ENCODE results near the gene TBL1XR1.
"Not testable (repeated sequence)": the region's sequence is repeated elsewhere in the genome, so short reads cannot be mapped to it uniquely, and the experiment has no call there.

The TBL1XR1 gene

DNA sequence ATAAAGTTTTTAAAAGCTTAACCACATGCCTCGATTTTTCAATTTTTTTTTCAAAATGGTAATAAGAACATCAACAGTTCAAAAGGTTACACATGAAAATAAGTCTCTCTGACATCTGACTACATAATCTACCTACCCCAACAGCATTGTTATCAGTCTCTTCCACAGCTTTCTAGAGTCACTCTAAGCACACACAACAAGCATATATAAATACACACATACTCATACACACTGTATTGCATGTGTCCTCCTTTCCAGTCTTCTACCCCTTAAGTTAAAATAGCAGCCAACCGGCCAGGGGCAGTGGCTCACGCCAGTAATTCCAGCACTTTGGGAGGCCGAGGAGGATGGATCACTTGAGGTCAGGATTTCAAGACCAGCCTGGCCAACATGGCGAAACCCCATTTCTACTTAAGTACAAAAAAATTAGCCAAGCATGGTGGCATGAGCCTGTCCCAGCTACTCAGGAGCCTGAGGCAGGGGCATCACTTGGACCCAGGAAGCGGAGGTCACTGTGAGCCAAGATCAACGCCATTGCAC, 12.2 kb downstream of the TBL1XR1 start:
- H3K79me2 ChIP-seq (ENCODE audit: insufficient read depth, low read length): peaks cover 100% of the 10 kb centered on the region
- H3K9ac ChIP-seq (ENCODE audit: low read length): peak overlapping the region; percentile 8
- H3K4me2 ChIP-seq (ENCODE audit: low read depth, low read length, poor library complexity, severe bottlenecking): peak overlapping the region; percentile 52
- H3K9me3 ChIP-seq (ENCODE audit: insufficient read depth, low read length): no peaks in the 10 kb centered on the region
- H2AFZ ChIP-seq (ENCODE audit: low read depth, low read length, severe bottlenecking): no peak overlapping the region
- H3F3A ChIP-seq (ENCODE audit: insufficient read depth): peaks cover 48% of the 10 kb centered on the region
- H3K36me3 ChIP-seq (ENCODE audit: low read length): no peaks in the 10 kb centered on the region; the same call in 1 of the 2 replicates
- H3K27ac ChIP-seq (ENCODE audit: low read depth, low read length): peak overlapping the region; percentile 52
- H4K20me1 ChIP-seq (ENCODE audit: low read depth, low read length): peaks cover 25% of the 10 kb centered on the region; the same call in 1 of the 2 replicates
- no peaks in the 10 kb centered on the region for H3K27me3 ChIP-seq (ENCODE audit: low read length)
- TF ChIP-seq EZH2phosphoT487 (conservative IDR thresholded peaks at IDR 0.05; ENCODE audit: low read length): no peak
- TF ChIP-seq, protein P1, sequence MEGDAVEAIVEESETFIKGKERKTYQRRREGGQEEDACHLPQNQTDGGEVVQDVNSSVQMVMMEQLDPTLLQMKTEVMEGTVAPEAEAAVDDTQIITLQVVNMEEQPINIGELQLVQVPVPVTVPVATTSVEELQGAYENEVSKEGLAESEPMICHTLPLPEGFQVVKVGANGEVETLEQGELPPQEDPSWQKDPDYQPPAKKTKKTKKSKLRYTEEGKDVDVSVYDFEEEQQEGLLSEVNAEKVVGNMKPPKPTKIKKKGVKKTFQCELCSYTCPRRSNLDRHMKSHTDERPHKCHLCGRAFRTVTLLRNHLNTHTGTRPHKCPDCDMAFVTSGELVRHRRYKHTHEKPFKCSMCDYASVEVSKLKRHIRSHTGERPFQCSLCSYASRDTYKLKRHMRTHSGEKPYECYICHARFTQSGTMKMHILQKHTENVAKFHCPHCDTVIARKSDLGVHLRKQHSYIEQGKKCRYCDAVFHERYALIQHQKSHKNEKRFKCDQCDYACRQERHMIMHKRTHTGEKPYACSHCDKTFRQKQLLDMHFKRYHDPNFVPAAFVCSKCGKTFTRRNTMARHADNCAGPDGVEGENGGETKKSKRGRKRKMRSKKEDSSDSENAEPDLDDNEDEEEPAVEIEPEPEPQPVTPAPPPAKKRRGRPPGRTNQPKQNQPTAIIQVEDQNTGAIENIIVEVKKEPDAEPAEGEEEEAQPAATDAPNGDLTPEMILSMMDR (IDR thresholded peaks at IDR 0.05; ENCODE audit: insufficient read depth, low read length, poor library complexity, severe bottlenecking): no peak
- no peak overlapping the region for H3K4me3 ChIP-seq (ENCODE audit: insufficient read depth, low read length, poor library complexity, severe bottlenecking)
- H3K9me2 ChIP-seq (replicated peaks; ENCODE audit: insufficient read depth, low read length): no peaks in the 10 kb centered on the region

DNA sequence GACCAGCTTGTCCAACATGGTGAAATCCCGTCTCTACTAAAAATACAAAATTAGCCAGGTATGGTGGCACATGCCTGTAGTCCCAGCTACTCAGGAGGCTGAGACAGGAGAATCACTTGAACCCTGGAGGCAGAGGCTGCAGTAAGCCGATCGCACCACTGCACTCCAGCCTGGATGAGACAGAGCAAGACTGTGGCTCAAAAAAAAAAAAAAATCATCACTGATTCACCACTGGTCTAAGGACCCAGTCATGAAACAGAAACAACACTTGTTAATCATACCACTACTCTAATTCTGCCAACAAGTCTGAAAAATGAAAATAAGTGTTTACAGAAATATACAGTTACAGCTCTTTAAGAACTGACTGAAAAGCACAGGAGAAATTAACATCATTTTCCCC, 12.7 kb downstream of the TBL1XR1 start:
- not testable (repeated sequence) for H3K27me3 ChIP-seq (ENCODE audit: low read length); H3K36me3 ChIP-seq (ENCODE audit: low read length); H3K4me3 ChIP-seq (ENCODE audit: insufficient read depth, low read length, poor library complexity, severe bottlenecking); H3K9me2 ChIP-seq (replicated peaks; ENCODE audit: insufficient read depth, low read length); H2AFZ ChIP-seq (ENCODE audit: low read depth, low read length, severe bottlenecking); H3K9me3 ChIP-seq (ENCODE audit: insufficient read depth, low read length)
- H3K9ac ChIP-seq (ENCODE audit: low read length): peak overlapping the region; percentile 8
- H3F3A ChIP-seq (ENCODE audit: insufficient read depth): peaks cover 52% of the 10 kb centered on the region
- H3K79me2 ChIP-seq (ENCODE audit: insufficient read depth, low read length): peaks cover 100% of the 10 kb centered on the region
- peak overlapping the region; percentile 52 for H3K27ac ChIP-seq (ENCODE audit: low read depth, low read length)
- peaks cover 23% of the 10 kb centered on the region; the same call in 1 of the 2 replicates for H4K20me1 ChIP-seq (ENCODE audit: low read depth, low read length)
- peak overlapping the region; percentile 52 for H3K4me2 ChIP-seq (ENCODE audit: low read depth, low read length, poor library complexity, severe bottlenecking)

- Histone ChIP-seq H3K36me3 (ENCODE audit: low read length) (no peaks in the 10 kb centered on the region), H2AFZ (ENCODE audit: low read depth, low read length, severe bottlenecking) (no peak overlapping the region), H3K9ac (ENCODE audit: low read length) (peak overlapping the region; percentile 18), H3K27me3 (ENCODE audit: low read length) (no peaks in the 10 kb centered on the region), H3K27ac (ENCODE audit: low read depth, low read length) (peak overlapping the region; percentile 68), H3K79me2 (ENCODE audit: insufficient read depth, low read length) (peaks cover 100% of the 10 kb centered on the region), H4K20me1 (ENCODE audit: low read depth, low read length) (peaks cover 28% of the 10 kb centered on the region; the same call in 1 of the 2 replicates), H3K4me3 (ENCODE audit: insufficient read depth, low read length, poor library complexity, severe bottlenecking) (peak overlapping the region; percentile 3), H3F3A (ENCODE audit: insufficient read depth) (peaks cover 59% of the 10 kb centered on the region), H3K9me2 (replicated peaks; ENCODE audit: insufficient read depth, low read length) (no peaks in the 10 kb centered on the region), H3K9me3 (ENCODE audit: insufficient read depth, low read length) (no peaks in the 10 kb centered on the region), H3K4me2 (ENCODE audit: low read depth, low read length, poor library complexity, severe bottlenecking) (peak overlapping the region; percentile 52)
- TF ChIP-seq, protein P1 (IDR thresholded peaks at IDR 0.05; ENCODE audit: insufficient read depth, low read length, poor library complexity, severe bottlenecking): no peak
- no peak for TF ChIP-seq EZH2phosphoT487 (conservative IDR thresholded peaks at IDR 0.05; ENCODE audit: low read length)
Measured at GRCh38 chr3:177182352-177182751, 14.9 kb downstream of the TBL1XR1 start.

DNA sequence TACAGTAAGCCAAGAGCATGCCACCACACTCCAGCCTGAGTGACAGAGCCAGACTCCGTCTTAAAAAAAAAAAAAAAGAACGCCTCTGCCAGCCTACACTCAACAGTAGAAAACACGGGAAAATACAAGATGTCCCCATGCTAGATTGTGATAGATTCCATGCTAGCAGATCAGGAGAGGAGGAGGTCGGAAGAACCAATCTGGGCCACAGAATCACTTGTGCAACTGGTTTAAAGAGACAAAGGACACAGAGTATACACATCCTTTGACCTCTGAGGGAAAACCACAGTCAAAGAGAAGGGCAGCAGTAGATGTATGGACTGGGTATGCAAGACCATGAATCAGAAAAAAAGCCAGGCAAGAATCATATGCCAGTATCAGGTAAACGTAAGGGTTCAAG, 15.9 kb downstream of the TBL1XR1 start:
- no peak overlapping the region for H2AFZ ChIP-seq (ENCODE audit: low read depth, low read length, severe bottlenecking)
- no peaks in the 10 kb centered on the region for H3K9me2 ChIP-seq (replicated peaks; ENCODE audit: insufficient read depth, low read length)
- peaks cover 100% of the 10 kb centered on the region for H3K79me2 ChIP-seq (ENCODE audit: insufficient read depth, low read length)
- H3K27me3 ChIP-seq (ENCODE audit: low read length): no peaks in the 10 kb centered on the region
- H3K36me3 ChIP-seq (ENCODE audit: low read length): no peaks in the 10 kb centered on the region
- H3K27ac ChIP-seq (ENCODE audit: low read depth, low read length): peak overlapping the region; percentile 68
- no peaks in the 10 kb centered on the region for H3K9me3 ChIP-seq (ENCODE audit: insufficient read depth, low read length)
- H3K4me3 ChIP-seq (ENCODE audit: insufficient read depth, low read length, poor library complexity, severe bottlenecking): no peak overlapping the region
- H3K4me2 ChIP-seq (ENCODE audit: low read depth, low read length, poor library complexity, severe bottlenecking): peak overlapping the region; percentile 52
- peaks cover 25% of the 10 kb centered on the region; the same call in 1 of the 2 replicates for H4K20me1 ChIP-seq (ENCODE audit: low read depth, low read length)
- H3K9ac ChIP-seq (ENCODE audit: low read length): peak overlapping the region; percentile 18
- peaks cover 61% of the 10 kb centered on the region for H3F3A ChIP-seq (ENCODE audit: insufficient read depth)
- TF ChIP-seq EZH2phosphoT487 (conservative IDR thresholded peaks at IDR 0.05; ENCODE audit: low read length): no peak
- TF ChIP-seq, protein P1 (IDR thresholded peaks at IDR 0.05; ENCODE audit: insufficient read depth, low read length, poor library complexity, severe bottlenecking): no peak
